Osteoblast (primary cell): ENCODE measurements around the gene VGLL4. TPM values are rescaled to one million over a fixed set of nuclear protein-coding genes. Genes with fewer than 3 reads are reported as not detected.

ENCODE experiments used
- DNase-seq: peaks from one replicate; pipeline ENCODE4 v3.0.0; 2011; ENCODE audit warnings: low spot score, mixed read lengths; ENCODE audit not compliant: insufficient read length; ENCODE audit errors: missing footprints
- H2AFZ ChIP-seq: 2 replicates; pipeline ENCODE4 v1.6.0; 2011; ENCODE audit warnings: mild to moderate bottlenecking, low read length
- H3K27ac ChIP-seq: 2 replicates; pipeline ENCODE4 v1.5.1; 2011; ENCODE audit warnings: mild to moderate bottlenecking, low read depth, low read length, moderate library complexity
- H3K27me3 ChIP-seq: 2 replicates; pipeline ENCODE4 v1.6.0; 2012; ENCODE audit warnings: mild to moderate bottlenecking, control low read depth, inconsistent platforms, low read length, moderate library complexity; ENCODE audit not compliant: insufficient read depth
- H3K36me3 ChIP-seq: 2 replicates; pipeline ENCODE4 v1.5.1; 2011; ENCODE audit warnings: mild to moderate bottlenecking, low read length, control low read depth, moderate library complexity; ENCODE audit not compliant: insufficient read depth
- H3K4me1 ChIP-seq: 2 replicates; pipeline ENCODE4 v1.5.1; 2011; ENCODE audit warnings: mild to moderate bottlenecking, low read length, control low read depth, moderate library complexity; ENCODE audit not compliant: insufficient read depth
- H3K4me2 ChIP-seq: 2 replicates; pipeline ENCODE4 v1.6.0; 2011; ENCODE audit warnings: mild to moderate bottlenecking, low read length; ENCODE audit not compliant: insufficient read depth
- H3K4me3 ChIP-seq: fragments of 200-600 bp; sonication (generic); 3 replicates; pipeline ENCODE4 v1.5.1; 2012; ENCODE audit warnings: mild to moderate bottlenecking, low read length, inconsistent platforms; ENCODE audit not compliant: insufficient read depth
- H3K79me2 ChIP-seq: 2 replicates; pipeline ENCODE4 v1.6.0; 2012; ENCODE audit warnings: mild to moderate bottlenecking, low read length, control low read depth, inconsistent platforms; ENCODE audit not compliant: insufficient read depth
- H3K9me3 ChIP-seq: 2 replicates; pipeline ENCODE4 v1.5.1; 2011; ENCODE audit warnings: low read depth, low read length, control low read depth
- H4K20me1 ChIP-seq: 2 replicates; pipeline ENCODE4 v1.6.0; 2012; ENCODE audit warnings: mild to moderate bottlenecking, low read length, control low read depth; ENCODE audit not compliant: insufficient read depth
- total RNA-seq: library from RNA; depleted of rRNA; stranded (reverse); fragments of >200 nt; gene quantifications from 2 replicates; pipeline ENCODE4 v1.2.3, GENCODE V29; 2012
- TF ChIP-seq, protein P1 (sequence below): IDR thresholded peaks from 2 replicates; pipeline ENCODE4 v1.5.1; 2011; ENCODE audit warnings: mild to moderate bottlenecking, low read depth, low read length, moderate library complexity; ENCODE audit errors: extremely low read depth

VGLL4 gene
- total RNA-seq, 1 donor: 68.8 TPM

DNA sequence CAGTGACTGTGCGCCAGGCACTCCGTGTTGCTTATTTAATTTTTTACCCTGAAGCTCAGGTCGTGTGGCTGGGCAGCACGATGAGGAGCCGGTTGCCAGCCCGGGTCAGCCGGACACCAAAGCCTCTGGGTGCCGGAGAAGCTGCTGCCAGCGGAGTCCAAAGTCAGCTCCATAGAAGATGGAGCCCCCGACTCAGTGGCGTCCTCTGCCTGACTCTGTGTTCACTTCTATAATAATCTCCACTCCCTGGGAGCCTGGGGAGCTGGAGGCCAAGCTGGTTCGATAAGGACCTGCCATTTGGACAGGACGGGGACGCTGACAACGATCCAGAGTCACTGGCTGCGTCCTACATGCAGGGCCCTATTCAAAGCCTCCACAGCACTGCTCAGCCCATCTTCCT lies 78.6 kb downstream of the VGLL4 start:
- DNase-seq: peak; percentile 26
- no peak overlapping the region for H3K4me2 ChIP-seq
- peak overlapping the region; percentile 31 for H3K27ac ChIP-seq
- TF ChIP-seq, protein P1, sequence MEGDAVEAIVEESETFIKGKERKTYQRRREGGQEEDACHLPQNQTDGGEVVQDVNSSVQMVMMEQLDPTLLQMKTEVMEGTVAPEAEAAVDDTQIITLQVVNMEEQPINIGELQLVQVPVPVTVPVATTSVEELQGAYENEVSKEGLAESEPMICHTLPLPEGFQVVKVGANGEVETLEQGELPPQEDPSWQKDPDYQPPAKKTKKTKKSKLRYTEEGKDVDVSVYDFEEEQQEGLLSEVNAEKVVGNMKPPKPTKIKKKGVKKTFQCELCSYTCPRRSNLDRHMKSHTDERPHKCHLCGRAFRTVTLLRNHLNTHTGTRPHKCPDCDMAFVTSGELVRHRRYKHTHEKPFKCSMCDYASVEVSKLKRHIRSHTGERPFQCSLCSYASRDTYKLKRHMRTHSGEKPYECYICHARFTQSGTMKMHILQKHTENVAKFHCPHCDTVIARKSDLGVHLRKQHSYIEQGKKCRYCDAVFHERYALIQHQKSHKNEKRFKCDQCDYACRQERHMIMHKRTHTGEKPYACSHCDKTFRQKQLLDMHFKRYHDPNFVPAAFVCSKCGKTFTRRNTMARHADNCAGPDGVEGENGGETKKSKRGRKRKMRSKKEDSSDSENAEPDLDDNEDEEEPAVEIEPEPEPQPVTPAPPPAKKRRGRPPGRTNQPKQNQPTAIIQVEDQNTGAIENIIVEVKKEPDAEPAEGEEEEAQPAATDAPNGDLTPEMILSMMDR: no peak
- no peak overlapping the region for H3K4me3 ChIP-seq
- no peaks in the 10 kb centered on the region for H3K9me3 ChIP-seq
- peaks cover 11% of the 10 kb centered on the region for H4K20me1 ChIP-seq
- H3K27me3 ChIP-seq: no peaks in the 10 kb centered on the region
- H3K79me2 ChIP-seq: peaks cover 86% of the 10 kb centered on the region
- peaks cover 52% of the 10 kb centered on the region for H3K36me3 ChIP-seq
- peaks cover 37% of the 10 kb centered on the region for H3K4me1 ChIP-seq
- no peak overlapping the region for H2AFZ ChIP-seq

DNA sequence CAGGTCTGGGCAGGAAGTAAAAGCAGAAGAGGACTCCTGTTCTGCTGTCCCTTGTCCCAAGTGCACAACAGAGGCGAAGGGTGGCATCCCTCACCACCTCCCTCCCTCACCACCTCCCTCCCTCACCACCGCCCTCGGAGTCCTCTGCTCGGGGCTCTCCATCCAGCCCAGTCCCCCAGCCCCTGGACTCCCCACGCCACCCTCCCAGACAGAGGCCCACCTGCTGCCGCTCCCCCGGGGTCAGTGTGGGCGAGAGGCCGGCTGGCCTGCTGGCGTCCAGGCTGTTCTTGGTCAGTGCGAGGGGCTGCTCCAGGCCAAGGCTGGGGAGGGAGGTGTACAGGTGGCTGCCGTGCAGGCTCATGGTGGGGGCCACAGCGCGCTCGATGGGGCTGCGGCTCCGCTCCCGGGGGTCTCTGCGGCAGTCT lies 79.1 kb downstream of the VGLL4 start:
- H3K27me3 ChIP-seq: no peaks in the 10 kb centered on the region
- H4K20me1 ChIP-seq: peaks cover 11% of the 10 kb centered on the region
- H3K36me3 ChIP-seq: peaks cover 52% of the 10 kb centered on the region
- H3K9me3 ChIP-seq: no peaks in the 10 kb centered on the region
- peak; percentile 11 for DNase-seq
- H3K4me3 ChIP-seq: no peak overlapping the region
- peaks cover 33% of the 10 kb centered on the region for H3K4me1 ChIP-seq
- H3K4me2 ChIP-seq: no peak overlapping the region
- TF ChIP-seq, protein P1: no peak
- H3K79me2 ChIP-seq: peaks cover 86% of the 10 kb centered on the region
- H2AFZ ChIP-seq: no peak overlapping the region
- H3K27ac ChIP-seq: peak overlapping the region; percentile 31

DNA sequence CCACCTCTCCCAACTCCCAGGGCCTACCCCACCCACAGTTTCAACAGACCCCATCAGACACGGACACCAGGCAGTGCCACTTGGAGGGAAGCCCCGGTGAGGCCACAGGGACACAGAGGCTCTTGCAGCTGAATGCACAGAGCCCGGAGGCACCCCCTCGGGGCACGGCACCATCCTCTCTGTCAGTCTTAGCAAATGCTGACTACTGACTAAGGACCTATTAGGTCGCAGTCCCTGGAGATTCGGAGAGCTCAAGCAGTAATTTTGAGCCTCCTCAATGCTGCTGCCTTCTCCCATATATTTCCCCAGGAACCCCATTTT lies 79.9 kb downstream of the VGLL4 start:
- H2AFZ ChIP-seq: no peak overlapping the region
- no peak overlapping the region for H3K4me3 ChIP-seq
- peaks cover 58% of the 10 kb centered on the region for H3K36me3 ChIP-seq
- H3K79me2 ChIP-seq: peaks cover 86% of the 10 kb centered on the region
- DNase-seq: peak; percentile 18
- no peaks in the 10 kb centered on the region for H3K27me3 ChIP-seq
- no peak overlapping the region for H3K27ac ChIP-seq
- peaks cover 27% of the 10 kb centered on the region for H3K4me1 ChIP-seq
- TF ChIP-seq, protein P1: no peak
- peaks cover 13% of the 10 kb centered on the region for H4K20me1 ChIP-seq
- H3K9me3 ChIP-seq: no peaks in the 10 kb centered on the region
- H3K4me2 ChIP-seq: no peak overlapping the region

DNA sequence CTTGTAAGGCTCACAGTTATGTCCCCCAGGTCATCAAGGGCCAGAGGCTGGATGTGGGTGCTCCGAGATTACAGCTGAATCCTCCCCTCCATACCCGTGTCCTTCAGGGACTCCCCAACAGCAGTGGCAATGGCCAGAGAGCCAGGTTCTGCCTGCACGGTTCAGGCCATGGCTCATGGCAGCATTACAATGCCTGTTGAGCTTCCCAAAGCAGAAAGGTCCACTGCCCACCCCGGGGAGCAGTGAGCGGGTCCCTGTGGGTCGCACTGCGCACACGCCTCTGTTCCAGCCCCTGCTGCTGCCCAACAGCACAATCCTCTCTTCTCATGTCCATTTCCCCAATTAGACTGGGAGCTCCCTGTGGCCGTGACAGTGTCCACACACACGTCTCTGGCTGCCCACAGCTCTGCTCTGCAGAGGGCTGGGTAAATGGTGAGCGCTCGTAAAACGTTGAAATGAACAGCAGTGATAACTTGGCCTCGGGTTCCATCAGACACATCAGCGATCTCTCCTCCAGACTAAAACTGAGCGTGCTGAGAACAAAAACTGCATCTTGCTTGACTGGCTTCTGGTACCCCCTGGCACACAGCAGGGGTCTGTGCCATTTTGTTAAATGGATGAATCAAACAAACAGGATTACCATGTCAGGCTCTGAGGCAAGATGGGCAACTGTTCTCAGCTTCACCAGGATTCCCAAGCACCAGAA lies 80.4 kb downstream of the VGLL4 start:
- Histone ChIP-seq H3K4me3 (no peak overlapping the region), H3K36me3 (peaks cover 62% of the 10 kb centered on the region), H3K9me3 (no peaks in the 10 kb centered on the region), H3K27ac (no peak overlapping the region), H3K4me2 (no peak overlapping the region), H3K79me2 (peaks cover 91% of the 10 kb centered on the region), H3K27me3 (no peaks in the 10 kb centered on the region), H2AFZ (no peak overlapping the region), H3K4me1 (peaks cover 29% of the 10 kb centered on the region), H4K20me1 (peaks cover 18% of the 10 kb centered on the region)
- peak; percentile 75 for DNase-seq
- TF ChIP-seq, protein P1: no peak
